HUES6 (cell line): ENCODE results near the gene PTDSS2.
"Not testable (repeated sequence)": the region's sequence is repeated elsewhere in the genome, so short reads cannot be mapped to it uniquely, and the experiment has no call there.

Source experiments
- H3K27ac ChIP-seq: 2 replicates; pipeline ENCODE4 v1.7.0; 2013; ENCODE audit warnings: low read depth, mild to moderate bottlenecking, low read length, inconsistent platforms
- H3K27me3 ChIP-seq: 2 replicates; pipeline ENCODE4 v1.6.1; 2013; ENCODE audit warnings: low read length; ENCODE audit not compliant: control insufficient read depth, insufficient read depth
- H3K36me3 ChIP-seq: 2 replicates; pipeline ENCODE4 v1.6.1; 2013; ENCODE audit warnings: low read length; ENCODE audit not compliant: control insufficient read depth, insufficient read depth
- H3K4me1 ChIP-seq: 2 replicates; pipeline ENCODE4 v1.6.1; 2013; ENCODE audit warnings: low read length; ENCODE audit not compliant: control insufficient read depth, insufficient read depth
- H3K4me3 ChIP-seq: 2 replicates; pipeline ENCODE4 v1.5.1; 2013; ENCODE audit warnings: low read depth, low read length
- H3K9ac ChIP-seq: one replicate; pipeline ENCODE4 v1.6.1; 2013; ENCODE audit warnings: mild to moderate bottlenecking, low read length
- H3K9me3 ChIP-seq: 2 replicates; pipeline ENCODE4 v1.6.1; 2013; ENCODE audit warnings: low read depth, low read length; ENCODE audit not compliant: control insufficient read depth, insufficient read depth

Gene PTDSS2

GRCh38 chr11:449889-450808 lies at the start of gene PTDSS2:
TSS of gene PTDSS2 (plus strand) at chr11:450279. CDS start at chr11:450456, 177 bp downstream.
- Histone ChIP-seq H3K36me3 (peaks cover 23% of the 10 kb centered on the region), H3K9ac (peak within 1 kb of the TSS; percentile 84), H3K9me3 (no peaks in the 10 kb centered on the region), H3K27me3 (no peaks in the 10 kb centered on the region), H3K4me3 (peak within 1 kb of the TSS; percentile 77), H3K27ac (peak within 1 kb of the TSS; percentile 71), H3K4me1 (peaks cover 17% of the 10 kb centered on the region)

GRCh38 chr11:401196-401595 lies 48.9 kb upstream of the PTDSS2 start:
- H3K9ac ChIP-seq, H3K27ac ChIP-seq, H3K9me3 ChIP-seq, H3K4me1 ChIP-seq, H3K4me3 ChIP-seq, H3K27me3 ChIP-seq: not testable (repeated sequence)
- H3K36me3 ChIP-seq, result peaks cover 35% of the 10 kb centered on the region

- Histone ChIP-seq H3K9me3 (no peaks in the 10 kb centered on the region), H3K36me3 (peaks cover 24% of the 10 kb centered on the region), H3K4me3 (no peak overlapping the region), H3K27me3 (peaks cover 5% of the 10 kb centered on the region; the same call in 1 of the 2 replicates), H3K9ac (no peak overlapping the region), H3K4me1 (peaks cover 13% of the 10 kb centered on the region), H3K27ac (no peak overlapping the region)
Measured at GRCh38 chr11:403021-403760, 46.9 kb upstream of the PTDSS2 start.

GRCh38 chr11:403761-404431 lies 46.2 kb upstream of the PTDSS2 start:
- no peak overlapping the region for H3K4me3 ChIP-seq
- H3K9ac ChIP-seq, result no peak overlapping the region
- H3K27ac ChIP-seq, result no peak overlapping the region
- H3K9me3 ChIP-seq, result no peaks in the 10 kb centered on the region
- H3K27me3 ChIP-seq, result peaks cover 10% of the 10 kb centered on the region; the same call in 1 of the 2 replicates
- peaks cover 13% of the 10 kb centered on the region for H3K4me1 ChIP-seq
- peaks cover 21% of the 10 kb centered on the region for H3K36me3 ChIP-seq

- no peak overlapping the region for H3K27ac ChIP-seq
Measured at GRCh38 chr11:404551-405264, 45.4 kb upstream of the PTDSS2 start.

GRCh38 chr11:405323-405953 lies 44.6 kb upstream of the PTDSS2 start:
- H3K4me3 ChIP-seq, result no peak overlapping the region
- H3K4me1 ChIP-seq, result peaks cover 13% of the 10 kb centered on the region
- no peak overlapping the region for H3K9ac ChIP-seq
- H3K9me3 ChIP-seq, result no peaks in the 10 kb centered on the region
- H3K36me3 ChIP-seq, result peaks cover 12% of the 10 kb centered on the region
- peaks cover 10% of the 10 kb centered on the region; the same call in 1 of the 2 replicates for H3K27me3 ChIP-seq
- H3K27ac ChIP-seq, result no peak overlapping the region

More at GRCh38 chr11:404551-405264, 45.4 kb upstream of the PTDSS2 start:
- H3K4me1 ChIP-seq, result peaks cover 13% of the 10 kb centered on the region
- H3K27me3 ChIP-seq, result peaks cover 10% of the 10 kb centered on the region; the same call in 1 of the 2 replicates
- no peak overlapping the region for H3K9ac ChIP-seq
- no peaks in the 10 kb centered on the region for H3K9me3 ChIP-seq
- peaks cover 17% of the 10 kb centered on the region for H3K36me3 ChIP-seq
- H3K4me3 ChIP-seq, result no peak overlapping the region

GRCh38 chr11:405954-406795 lies 43.9 kb upstream of the PTDSS2 start:
- Histone ChIP-seq H3K36me3 (peaks cover 12% of the 10 kb centered on the region), H3K27ac (no peak overlapping the region), H3K9me3 (no peaks in the 10 kb centered on the region), H3K9ac (no peak overlapping the region), H3K27me3 (peaks cover 10% of the 10 kb centered on the region; the same call in 1 of the 2 replicates), H3K4me1 (peaks cover 13% of the 10 kb centered on the region), H3K4me3 (peak overlapping the region; percentile 59)

GRCh38 chr11:406796-407650 lies 43.1 kb upstream of the PTDSS2 start:
- Histone ChIP-seq H3K9me3 (no peaks in the 10 kb centered on the region), H3K9ac (peak overlapping the region; percentile 19), H3K27me3 (peaks cover 10% of the 10 kb centered on the region; the same call in 1 of the 2 replicates), H3K4me1 (peaks cover 13% of the 10 kb centered on the region), H3K4me3 (peak overlapping the region; percentile 59), H3K27ac (peak overlapping the region; percentile 53; the same call in 1 of the 2 replicates), H3K36me3 (peaks cover 12% of the 10 kb centered on the region)

GRCh38 chr11:407651-408123 lies 42.4 kb upstream of the PTDSS2 start:
- Histone ChIP-seq H3K4me3 (peak overlapping the region; percentile 29), H3K27me3 (peaks cover 11% of the 10 kb centered on the region; the same call in 1 of the 2 replicates), H3K9ac (no peak overlapping the region), H3K9me3 (no peaks in the 10 kb centered on the region), H3K27ac (no peak overlapping the region), H3K36me3 (peaks cover 12% of the 10 kb centered on the region), H3K4me1 (peaks cover 13% of the 10 kb centered on the region)
